Ammon's horn (tissue), 1 donor: ENCODE data around the gene CCNY.

Source experiments
- DNase-seq: peaks from one replicate; pipeline ENCODE4 v3.0.0-alpha.2; 2016; ENCODE audit warnings: low spot score

The CCNY gene

DNA sequence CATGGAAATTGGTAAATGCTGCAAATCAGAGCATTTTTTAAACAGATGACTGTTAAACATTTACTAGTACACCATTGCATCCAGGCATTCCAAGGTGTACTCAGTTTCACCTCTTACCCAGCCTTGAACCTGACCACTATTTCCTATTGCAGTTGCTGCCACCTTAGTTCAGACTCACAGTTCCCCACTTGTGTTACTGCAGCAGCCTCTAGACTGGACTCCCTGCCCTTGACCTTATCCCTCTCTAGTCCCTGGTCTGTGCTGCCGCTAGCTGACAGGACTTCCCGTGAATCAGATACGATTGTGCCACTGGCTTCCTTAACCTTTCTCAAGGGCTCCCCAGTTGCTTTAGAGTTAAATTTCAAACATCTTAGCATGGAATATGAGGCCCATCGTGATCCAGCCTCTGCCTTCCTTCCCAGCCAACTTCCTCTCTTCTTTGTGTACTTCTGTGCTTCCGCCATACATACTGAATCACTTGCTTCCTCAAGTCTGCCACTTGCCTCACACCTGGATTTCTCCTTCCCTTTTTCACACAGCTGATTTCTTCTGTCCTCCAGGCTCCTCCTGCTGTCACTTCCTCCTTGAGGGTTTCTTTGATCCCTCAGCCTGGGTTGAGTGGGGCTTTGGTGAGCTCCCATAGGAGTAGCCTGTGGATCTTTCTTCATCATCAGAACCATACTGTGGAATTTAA is 150.1 kb downstream of the CCNY start:
- no peak for DNase-seq

DNA sequence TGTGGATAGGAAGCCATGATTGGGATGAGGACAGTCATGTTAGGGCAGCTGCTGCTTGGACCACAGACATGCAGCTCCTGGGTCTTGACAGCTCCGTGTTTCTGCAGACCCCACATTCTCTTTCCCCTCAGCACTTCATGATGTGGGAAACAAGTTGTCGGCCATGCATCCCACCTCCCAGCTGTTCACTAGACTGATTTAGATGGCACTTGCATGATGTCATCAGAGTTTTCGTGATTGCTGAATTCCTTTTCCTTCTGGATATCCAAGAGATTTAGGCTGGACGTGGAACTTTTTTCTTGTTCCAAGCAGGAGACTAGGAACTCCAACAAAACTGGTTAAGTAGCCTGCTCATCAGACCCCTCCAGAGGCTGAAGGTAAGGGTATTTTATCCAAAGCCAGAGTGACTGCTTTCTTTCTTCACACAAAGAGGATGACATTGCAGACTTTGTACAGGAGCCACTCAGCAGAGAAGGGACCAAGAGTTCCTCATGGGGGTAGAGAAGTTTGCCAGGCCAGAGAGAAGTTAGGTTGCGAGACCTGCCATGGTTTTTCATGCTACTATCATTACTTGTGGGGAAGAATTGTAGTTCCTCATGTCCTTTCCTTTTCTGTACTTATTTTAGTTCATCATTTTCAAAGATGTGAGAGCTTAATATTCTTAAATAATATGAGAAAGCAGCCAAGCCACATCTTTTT is 151.2 kb downstream of the CCNY start:
- no peak for DNase-seq

DNA sequence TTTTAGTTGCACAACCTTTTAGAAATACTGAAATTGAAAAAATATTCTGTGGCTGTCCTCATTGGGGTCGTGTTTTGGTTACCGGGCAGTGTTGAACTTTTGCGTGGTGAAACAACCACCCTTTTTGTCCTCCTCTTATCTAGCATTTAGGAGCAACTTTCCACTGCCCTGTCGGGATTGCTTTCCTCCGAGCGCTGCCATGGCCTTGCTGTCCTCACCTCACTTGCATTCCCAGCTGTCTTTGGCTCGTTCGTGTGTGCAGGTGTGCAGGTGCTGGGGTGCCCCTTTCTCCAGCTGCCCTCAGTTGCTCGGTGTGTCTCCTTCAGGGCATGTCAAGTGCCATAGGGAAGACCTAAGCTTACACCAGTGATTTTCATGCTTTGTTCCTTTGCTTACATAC is 151.9 kb downstream of the CCNY start:
- DNase-seq: no peak

DNA sequence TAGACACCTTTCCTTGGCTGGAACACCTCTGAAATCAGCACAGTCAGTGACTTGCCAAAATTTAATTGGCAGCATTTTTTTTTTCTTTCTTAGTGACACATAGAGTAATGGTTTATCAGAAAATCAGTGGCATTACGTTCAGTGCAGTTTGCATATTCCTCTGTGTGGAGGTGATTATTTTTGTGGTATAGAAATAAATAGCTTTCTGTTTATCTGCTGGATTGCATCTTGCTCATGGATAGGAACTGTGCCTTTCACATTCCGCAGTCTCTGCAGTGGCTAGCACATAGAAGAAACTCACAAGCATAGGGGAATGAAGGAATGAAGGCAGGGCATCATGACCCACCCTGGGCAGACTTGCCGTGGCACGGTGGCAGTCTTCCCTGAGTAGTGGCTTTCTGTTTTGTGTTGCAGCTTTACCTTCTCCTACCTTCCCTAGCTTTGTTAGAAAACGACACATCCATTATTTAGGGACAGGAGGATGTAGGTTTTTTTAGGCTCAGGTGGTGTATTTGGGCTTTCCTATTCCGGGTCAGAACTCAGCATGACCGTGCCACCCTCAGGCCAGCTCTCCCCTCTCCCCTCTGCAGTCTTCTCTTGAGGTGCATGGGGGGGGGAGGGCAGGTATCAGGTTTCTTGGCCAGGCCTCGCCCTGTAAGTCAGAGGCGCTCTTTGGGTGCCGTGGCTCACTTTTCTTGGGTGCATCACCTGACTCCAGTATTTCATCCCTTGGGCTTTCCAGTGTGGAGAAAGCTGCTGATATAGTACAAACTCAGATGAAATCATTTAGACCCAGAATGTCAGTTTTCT is 156.3 kb downstream of the CCNY start:
- no peak for DNase-seq

DNA sequence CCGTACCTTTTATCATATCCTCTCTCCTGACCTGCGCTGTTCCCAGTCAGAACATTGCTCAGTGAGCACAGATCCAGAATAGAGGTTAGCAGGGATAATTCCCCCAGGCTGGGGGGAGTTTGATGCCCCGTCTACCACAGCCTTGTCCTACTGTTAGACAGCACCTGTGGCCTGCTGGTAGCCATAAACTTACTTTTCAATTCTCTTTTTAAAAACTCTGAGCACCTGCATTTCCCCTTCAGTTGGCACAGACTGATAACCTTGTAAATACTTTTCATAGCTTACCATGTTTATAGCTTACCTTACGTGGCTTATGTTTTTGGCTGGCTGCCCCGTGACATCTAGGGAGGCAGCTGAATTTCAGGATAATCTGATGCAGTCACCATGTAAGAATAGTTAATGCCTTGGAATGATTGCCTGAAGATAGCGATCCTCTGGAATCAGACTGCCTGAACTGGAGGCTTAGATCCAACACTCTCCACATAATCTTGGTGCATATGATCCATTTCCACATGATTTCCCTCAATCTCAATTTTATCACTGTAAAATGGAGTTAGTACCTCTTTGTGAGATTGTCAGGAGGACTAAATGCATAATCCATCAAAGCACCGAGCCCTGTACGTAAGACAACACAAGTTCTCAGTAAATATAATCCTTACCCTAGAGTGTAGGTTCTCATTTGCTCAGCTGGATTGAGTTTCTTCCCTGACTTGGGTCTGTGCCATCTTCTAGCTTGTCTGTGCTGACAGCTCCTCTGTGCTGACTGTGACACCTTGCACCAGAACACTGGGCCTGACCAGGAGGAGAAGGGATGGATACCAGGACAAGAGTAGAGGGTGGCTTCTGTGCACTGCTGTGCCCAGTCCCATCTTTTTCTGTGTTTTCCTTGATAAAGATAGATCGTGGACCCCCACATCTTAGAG is 157.1 kb downstream of the CCNY start:
- DNase-seq: no peak

DNA sequence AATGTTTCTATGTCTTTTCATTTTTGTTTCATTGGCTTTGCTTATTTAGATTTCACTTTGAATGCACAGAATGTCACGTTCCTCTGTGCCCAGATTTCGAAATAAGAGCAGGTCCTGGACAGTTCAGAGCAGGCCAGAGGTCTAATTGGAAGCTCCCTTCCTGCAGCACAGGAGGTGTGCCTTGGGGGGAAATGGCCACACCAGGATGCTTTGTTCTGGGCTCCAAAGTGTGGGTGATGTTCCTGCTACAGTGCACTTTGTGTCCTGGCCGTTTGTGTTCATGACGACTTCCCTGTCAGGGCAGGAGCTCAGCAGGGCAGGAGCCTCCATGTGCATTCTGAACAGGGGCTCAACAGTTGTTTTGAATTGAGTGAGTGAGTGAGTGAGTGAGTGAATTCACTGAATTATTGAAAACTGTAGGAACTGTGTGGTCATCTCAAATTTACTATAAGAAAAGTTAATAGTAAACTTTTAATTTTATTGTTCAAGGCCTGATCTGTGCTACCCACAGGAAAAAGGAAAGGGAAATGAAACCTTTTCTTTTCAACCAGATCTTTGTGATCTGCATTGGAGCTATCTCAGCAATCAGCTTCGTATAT is 159.3 kb downstream of the CCNY start:
- DNase-seq: peak; percentile 52

DNA sequence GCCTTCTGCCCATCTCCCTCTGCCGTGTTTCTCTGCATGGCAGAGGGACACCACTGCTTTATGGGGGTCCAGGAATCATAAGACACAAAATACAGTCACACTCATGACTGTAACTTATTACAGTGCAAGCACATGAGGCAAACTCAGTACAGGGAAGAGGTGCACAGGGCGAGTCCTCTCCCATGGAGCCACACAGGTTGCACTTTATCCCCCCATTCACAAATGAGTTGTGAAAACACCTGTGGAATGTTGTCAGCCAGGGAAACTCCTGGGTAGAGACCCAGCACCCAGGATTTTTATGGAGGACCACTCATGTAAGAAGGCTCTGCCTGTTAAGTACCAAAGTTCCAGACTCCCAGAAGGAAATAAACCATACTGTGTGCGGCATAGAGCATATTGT is 161.6 kb downstream of the CCNY start:
- no peak for DNase-seq

DNA sequence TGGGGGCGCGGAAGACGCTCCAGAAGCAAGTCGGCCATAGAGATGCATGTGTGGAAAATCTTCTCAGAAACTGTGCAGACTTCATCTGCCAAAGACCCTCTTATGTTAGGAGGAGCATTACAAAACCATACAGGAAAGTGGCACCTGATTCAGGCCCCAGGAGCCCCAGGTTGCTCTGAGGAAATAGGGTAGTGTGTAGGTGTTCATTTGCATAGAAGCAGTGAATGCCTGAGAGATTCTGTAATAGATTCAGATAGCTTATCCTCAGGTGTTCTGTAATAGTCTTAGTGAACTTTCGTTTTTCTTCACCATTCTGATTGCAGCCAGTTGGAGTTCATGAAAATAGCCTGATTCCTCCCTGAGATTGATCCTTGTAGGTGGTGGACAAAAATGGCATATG is 162.4 kb downstream of the CCNY start:
- no peak for DNase-seq

DNA sequence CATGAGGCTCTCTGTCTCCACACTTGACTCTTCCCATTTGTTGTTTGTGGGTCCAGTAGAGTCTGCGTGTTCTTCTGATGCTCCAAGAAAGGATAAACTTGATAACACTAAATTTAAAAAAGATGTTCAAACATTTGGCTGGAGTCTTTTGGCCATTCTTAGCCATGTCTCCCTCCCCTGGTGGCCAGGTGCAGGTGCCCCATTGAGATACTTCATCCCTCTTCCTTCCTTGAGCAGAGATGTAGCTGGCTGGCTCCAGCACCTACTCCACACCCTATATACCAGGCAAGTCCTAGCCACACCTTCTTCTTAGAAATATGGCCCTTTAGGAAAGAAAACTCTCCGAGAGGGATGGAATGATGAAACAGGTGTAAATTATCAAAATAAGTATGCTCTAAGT is 165.6 kb downstream of the CCNY start:
- DNase-seq: no peak

DNA sequence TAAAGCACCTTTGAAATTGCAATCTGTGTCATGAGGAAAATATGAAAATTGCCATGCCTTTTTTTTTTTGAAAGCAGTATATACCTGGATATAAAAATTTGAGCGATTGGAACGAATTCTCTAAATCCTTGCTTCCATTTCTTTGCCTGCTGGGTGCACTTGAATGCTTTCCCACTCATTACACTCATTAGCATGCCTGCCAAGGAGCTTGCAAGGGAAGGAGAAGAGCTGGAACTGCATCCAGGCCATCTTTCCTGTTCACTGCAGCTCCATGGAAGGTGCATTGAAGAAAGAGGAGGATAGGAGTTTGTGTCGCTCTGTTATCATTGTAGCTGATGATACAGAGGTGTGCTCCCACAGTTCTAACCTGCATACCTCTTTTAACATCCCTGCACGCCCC is 166.4 kb downstream of the CCNY start:
- DNase-seq: peak; percentile 58

DNA sequence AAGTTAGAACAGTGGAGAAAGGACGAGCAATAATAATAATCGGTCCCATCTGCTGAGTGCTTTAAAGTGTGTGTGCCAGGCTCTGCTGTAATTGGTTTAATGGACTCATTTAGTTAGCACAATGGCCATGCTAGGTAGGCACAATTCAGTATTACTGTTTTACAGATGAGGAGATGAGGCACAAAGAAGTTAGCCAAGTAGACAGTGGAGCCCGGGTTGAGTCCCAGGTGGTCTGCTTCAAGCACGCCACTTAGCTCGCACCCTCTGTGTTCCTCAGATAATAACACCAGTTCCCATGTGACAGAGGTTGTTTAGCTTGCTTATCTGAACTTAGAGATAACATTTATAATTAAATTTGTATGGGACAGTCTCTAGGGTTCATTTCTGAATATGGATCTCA is 167.3 kb downstream of the CCNY start:
- no peak for DNase-seq

DNA sequence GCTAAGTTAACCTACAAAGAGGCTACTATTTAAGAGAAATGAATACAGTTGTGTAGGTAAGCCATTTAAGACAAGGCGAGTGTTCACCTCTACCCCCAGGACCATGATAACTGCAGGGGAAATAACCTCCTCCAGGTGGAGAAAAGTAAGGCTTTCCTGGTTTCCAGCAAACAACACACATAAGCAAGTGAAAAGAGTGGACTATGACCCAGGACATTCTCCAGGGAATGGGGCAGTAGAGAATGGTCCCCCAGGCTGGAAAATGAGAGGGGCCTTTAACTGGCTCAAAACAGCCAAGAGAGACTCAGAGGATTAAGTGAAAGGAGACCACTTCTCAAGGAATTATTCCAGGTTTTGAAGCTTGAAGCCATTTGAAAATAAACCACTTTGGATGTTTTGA is 167.8 kb downstream of the CCNY start:
- DNase-seq: no peak

DNA sequence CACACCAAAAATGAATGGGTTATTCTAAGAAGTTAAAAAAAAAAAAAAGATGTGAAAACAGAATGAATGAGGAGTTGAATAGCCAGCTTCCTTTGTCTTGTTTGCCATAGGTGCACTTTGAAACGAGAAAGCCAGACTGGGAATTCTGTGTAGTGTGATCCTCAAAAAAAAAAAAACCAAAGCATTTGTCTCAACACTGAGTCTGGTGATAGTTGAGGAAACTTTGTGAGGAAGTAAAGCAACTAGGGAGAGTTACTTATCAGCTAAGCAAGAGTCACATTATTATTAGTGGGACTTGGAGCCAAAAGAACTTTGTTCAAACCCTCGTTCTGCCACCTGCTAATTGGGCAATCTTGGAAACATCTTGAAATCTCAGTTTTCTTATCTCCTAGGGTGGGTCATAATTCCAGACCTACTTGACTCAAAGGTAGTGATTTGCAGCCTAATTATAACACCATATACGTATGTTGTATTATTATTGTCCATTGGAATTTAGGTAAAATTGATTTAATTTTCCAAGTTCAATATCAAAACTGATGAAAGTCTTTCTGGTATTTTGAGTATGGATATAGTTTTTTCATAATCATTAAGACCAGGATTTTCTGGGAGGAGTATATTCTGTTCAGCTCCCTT is 169.0 kb downstream of the CCNY start:
- DNase-seq: no peak

DNA sequence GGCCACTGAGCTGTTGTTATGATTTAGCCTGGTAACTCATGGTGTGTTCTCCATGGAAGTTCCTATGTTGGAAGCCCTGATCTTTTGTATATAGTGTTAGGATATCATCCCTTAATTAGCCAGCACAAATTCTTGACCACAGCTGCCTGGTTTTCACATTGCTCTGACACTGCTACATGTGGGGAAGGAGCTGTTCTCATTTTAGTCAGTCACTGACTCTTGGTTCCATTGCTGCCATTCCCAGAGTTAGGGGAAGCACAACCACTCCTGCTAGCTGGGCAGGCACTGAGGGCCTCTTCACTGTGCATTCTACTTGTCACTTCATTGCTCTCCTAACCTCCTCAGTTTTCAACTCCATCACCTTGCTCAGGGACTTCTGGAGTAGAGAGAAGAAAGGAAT is 170.4 kb downstream of the CCNY start:
- DNase-seq: no peak

DNA sequence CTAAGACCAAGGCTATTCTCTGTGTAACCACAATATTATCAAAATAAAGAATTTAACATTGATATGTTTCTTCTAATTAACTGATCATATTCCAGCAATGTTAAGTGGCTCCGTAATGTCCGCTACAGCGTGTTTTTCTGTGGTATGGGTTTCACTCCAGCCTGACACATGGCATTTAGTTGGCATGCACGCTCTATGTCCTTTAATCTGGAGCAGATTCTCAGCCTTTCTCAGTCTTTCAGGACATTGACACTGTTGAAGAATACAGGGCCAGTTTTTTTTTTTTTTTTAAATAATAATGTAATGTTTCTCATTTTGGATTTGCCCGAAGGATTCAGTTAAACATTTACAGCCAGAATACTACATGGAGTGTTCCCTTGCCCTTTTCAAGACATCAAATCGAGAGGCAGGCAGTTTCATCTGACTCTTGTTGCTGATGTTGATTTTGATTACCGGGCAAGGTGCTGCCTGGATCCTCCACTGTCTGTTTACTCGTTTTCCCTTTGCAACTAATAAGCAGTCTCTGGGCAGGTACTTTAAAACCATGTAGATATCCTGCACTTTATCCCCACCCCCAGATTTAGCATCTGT is 171.3 kb downstream of the CCNY start:
- DNase-seq: no peak

DNA sequence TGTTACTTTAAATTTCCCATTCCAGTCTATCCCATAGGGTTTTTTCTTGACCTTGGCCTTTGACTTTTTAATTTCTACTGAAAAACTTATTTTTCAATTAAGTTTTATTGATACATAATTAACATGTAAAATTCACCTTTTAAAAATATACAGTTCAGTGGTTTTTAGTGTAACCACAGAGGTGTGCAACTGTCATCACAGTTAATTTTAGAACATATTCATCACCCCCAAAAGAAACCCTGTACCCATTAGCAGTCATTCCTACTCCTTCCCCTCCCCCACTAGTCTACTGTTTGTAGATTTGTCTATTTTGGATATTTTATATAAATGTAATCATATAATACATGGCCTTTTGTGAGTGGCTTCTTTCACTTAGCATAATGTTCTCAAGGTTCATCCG is 172.3 kb downstream of the CCNY start:
- no peak for DNase-seq

DNA sequence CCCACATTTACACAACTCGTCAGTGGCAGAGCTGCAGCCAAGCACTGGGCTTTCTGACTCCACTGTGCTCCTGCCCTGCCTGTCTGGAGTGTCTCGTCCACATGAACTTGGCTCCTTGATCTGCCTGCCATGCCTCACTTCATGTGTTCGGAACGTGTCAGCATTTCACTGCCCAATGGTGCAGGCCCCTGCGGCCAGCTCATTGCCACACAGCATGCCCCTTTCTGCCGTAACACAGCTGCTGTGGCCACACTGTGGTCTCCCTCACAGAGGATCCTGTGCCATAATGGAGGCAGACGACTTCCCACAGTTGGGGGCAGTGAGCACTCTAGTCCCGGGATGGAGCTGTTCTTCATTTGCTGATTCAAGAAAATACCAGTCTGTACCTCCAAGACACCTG is 174.6 kb downstream of the CCNY start:
- DNase-seq: no peak

DNA sequence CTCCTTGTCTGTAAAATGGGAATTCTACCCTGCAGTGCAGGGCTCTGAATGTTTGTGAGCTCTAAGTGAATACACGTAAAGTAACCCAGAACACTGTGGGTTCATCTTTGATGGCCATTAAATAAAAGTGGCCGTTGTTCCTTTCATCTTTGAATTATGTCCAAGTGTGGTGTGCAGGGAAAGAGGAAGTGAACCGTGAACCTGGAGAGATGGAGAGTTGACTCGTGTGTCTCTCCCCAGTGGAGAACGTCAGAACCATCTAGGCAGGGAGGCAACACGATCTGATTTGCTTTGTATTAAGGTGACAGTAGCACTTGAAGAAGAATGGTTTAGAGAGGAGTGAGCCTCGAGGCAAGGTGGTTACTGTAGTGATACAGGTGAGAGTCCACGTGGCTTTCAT is 175.3 kb downstream of the CCNY start:
- DNase-seq: no peak

DNA sequence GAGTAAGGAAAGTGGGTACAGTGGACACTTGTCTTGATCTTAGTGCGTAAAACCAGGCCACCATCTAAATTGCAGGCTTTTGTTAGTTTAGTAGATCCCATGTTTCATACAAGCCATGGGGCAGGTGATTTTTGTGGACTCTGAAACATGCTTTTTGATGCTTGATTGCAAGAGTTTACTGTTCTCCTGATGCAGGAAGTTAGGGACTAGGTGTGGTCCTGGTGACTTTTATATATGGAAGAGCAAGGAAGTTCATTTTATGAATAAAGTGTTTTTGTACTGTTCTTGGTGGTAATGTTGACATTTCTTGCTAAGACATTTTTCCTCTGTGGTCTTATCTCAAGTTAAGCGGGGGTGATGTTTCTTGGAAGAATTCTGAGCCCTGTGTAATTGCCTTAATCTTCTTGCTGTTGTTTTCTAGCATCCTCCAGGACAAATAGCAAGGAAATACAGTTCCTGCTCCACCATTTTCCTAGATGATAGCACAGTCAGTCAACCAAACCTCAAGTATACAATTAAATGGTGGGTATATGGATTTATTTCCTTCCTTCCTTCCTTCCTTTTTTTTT is 179.9 kb downstream of the CCNY start:
- no peak for DNase-seq

DNA sequence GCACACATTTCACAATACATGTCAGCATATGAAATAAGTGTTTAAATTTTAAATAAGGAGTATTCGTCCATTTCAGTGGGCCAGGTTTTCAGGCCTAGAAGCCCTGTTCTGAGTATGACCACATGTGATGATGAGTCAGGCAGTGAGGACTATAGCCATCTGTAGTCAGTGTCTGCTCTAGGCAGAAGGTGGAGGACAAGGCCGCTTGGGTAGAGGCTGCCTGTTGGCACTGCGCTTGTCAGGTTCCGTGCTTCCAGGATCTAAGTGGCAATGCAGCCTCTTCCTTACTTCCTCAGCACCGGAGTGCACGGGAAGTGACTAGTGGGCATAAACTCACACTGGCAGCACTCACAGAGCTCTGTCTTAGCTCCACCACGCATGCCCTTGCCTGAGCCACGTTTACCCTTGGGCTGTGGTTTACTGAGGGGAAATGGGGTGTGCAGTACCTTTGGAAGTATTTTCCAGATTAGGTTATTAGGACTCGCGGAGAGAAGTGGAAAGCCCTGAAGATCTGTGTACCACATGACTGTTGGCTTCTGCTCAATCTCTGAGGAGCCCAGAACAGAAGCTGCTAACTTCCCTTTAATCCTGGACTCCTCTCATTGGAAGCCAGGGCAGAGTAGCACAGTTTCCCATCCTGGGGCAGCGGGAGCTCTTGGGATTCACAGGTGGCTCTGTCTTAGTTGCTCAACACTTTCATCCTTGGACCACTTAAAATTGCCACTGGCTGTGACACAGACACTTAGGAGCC is 181.3 kb downstream of the CCNY start:
- DNase-seq: peak; percentile 61
